ENCODE data around the gene GFOD2. TPM values are rescaled to one million over a fixed set of nuclear protein-coding genes. Genes with fewer than 3 reads are reported as not detected.

GFOD2 gene
- total and polyA plus RNA-seq, 2 of the 13 experiments (the other 11 are each of a cell fraction or from before 2014, with no cell fraction given) = 11.1 to 17.2 TPM

DNA sequence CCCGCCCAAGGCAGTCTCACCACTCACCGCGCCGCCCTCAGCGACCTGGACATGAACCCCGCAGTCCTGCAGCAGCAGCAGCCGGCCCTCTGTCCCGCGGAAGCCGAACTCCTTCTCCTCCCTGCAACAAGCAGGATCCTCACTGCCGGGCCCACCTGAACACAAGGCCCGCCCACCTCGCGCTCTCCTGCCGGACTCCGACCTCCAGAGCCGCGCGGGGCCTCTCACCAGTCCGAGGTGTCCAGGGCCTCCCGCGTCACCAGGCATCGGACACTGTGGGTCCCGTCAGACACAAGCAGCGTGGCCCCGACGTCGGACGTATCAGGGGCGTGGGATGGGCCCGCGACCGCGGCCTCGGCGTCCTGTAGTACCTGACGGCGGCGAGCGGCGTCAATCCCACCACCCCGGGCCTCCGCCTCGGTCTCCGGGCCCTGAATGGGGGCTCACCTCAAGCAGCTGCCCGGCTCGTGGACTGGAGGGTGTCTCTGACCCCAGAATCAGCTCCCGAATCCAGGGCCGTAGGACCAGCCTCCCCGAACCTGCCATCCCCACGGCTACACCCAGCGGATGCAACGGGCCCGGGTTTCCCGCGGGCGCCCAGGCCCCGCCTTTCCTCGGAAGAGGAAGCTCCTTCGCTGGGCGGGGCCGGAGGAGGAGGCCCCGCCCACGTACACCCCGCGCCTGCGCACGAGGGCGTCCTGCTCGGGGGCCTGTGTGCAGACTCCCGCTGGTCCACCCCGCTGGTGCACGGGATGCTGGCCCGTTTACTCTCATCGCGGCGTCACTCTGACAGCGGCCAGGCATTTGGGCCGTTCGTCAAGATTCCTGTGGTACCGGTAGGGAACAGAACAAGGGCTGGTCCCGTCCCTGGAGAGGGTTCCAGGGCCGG lies 59.2 kb downstream of the GFOD2 start, which contains the start of gene ACD (continued):
- no peak for TF ChIP-seq THYN1 (CRISPR knock-in tag; IDR thresholded peaks at IDR 0.05; ENCODE audit: borderline replicate concordance, low read depth)
- peak; percentile 53 for TF ChIP-seq ZNF768 (CRISPR knock-in tag; IDR thresholded peaks at IDR 0.05)
- TF ChIP-seq NFE2L2 (IDR thresholded peaks at IDR 0.05; ENCODE audit: low read length) = no peak
- TF ChIP-seq, protein P1, sequence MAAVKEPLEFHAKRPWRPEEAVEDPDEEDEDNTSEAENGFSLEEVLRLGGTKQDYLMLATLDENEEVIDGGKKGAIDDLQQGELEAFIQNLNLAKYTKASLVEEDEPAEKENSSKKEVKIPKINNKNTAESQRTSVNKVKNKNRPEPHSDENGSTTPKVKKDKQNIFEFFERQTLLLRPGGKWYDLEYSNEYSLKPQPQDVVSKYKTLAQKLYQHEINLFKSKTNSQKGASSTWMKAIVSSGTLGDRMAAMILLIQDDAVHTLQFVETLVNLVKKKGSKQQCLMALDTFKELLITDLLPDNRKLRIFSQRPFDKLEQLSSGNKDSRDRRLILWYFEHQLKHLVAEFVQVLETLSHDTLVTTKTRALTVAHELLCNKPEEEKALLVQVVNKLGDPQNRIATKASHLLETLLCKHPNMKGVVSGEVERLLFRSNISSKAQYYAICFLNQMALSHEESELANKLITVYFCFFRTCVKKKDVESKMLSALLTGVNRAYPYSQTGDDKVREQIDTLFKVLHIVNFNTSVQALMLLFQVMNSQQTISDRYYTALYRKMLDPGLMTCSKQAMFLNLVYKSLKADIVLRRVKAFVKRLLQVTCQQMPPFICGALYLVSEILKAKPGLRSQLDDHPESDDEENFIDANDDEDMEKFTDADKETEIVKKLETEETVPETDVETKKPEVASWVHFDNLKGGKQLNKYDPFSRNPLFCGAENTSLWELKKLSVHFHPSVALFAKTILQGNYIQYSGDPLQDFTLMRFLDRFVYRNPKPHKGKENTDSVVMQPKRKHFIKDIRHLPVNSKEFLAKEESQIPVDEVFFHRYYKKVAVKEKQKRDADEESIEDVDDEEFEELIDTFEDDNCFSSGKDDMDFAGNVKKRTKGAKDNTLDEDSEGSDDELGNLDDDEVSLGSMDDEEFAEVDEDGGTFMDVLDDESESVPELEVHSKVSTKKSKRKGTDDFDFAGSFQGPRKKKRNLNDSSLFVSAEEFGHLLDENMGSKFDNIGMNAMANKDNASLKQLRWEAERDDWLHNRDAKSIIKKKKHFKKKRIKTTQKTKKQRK (IDR thresholded peaks at IDR 0.05; ENCODE audit: low read length) = no peak
- TF ChIP-seq ZNF567 (CRISPR knock-in tag; IDR thresholded peaks at IDR 0.05; ENCODE audit: borderline replicate concordance) = peak; percentile 89
- TF ChIP-seq ZNF572 (CRISPR knock-in tag; IDR thresholded peaks at IDR 0.05) = peak; percentile 84
- TF ChIP-seq ZNF264 (CRISPR knock-in tag; IDR thresholded peaks at IDR 0.05) = peak; percentile 10; the same call in 1 of the 2 replicates
- TF ChIP-seq PAF1 (CRISPR knock-in tag; IDR thresholded peaks at IDR 0.05) = no peak
- TF ChIP-seq CAMTA2 (CRISPR knock-in tag; IDR thresholded peaks at IDR 0.05; ENCODE audit: borderline replicate concordance) = 0 out of 2 replicates have a peak, but pooled peaks have one; percentile 71
- no peak for TF ChIP-seq ZNF549 (CRISPR knock-in tag; IDR thresholded peaks at IDR 0.05)
- TF ChIP-seq, protein P2, sequence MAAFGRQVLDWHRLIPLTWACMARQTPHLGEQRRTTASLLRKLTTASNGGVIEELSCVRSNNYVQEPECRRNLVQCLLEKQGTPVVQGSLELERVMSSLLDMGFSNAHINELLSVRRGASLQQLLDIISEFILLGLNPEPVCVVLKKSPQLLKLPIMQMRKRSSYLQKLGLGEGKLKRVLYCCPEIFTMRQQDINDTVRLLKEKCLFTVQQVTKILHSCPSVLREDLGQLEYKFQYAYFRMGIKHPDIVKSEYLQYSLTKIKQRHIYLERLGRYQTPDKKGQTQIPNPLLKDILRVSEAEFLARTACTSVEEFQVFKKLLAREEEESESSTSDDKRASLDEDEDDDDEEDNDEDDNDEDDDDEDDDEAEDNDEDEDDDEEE (CRISPR knock-in tag; IDR thresholded peaks at IDR 0.05) = no peak
- TF ChIP-seq, protein P3, sequence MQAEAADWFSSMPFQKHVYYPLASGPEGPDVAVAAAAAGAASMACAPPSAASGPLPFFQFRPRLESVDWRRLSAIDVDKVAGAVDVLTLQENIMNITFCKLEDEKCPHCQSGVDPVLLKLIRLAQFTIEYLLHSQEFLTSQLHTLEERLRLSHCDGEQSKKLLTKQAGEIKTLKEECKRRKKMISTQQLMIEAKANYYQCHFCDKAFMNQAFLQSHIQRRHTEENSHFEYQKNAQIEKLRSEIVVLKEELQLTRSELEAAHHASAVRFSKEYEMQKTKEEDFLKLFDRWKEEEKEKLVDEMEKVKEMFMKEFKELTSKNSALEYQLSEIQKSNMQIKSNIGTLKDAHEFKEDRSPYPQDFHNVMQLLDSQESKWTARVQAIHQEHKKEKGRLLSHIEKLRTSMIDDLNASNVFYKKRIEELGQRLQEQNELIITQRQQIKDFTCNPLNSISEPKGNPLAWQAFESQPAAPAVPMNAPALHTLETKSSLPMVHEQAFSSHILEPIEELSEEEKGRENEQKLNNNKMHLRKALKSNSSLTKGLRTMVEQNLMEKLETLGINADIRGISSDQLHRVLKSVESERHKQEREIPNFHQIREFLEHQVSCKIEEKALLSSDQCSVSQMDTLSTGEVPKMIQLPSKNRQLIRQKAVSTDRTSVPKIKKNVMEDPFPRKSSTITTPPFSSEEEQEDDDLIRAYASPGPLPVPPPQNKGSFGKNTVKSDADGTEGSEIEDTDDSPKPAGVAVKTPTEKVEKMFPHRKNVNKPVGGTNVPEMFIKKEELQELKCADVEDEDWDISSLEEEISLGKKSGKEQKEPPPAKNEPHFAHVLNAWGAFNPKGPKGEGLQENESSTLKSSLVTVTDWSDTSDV (CRISPR knock-in tag; IDR thresholded peaks at IDR 0.05) = no peak
- TF ChIP-seq RFXAP (CRISPR knock-in tag; IDR thresholded peaks at IDR 0.05; ENCODE audit: borderline replicate concordance) = no peak; the same call in 1 of the 2 replicates
- 0 out of 2 replicates have a peak, but pooled peaks have one; percentile 76 for TF ChIP-seq ZNF570 (CRISPR knock-in tag; IDR thresholded peaks at IDR 0.05; ENCODE audit: borderline replicate concordance)
- TF ChIP-seq ZFYVE20 (CRISPR knock-in tag; IDR thresholded peaks at IDR 0.05; ENCODE audit: borderline replicate concordance, low read depth) = no peak
- no peak for TF ChIP-seq MED13 (CRISPR knock-in tag; IDR thresholded peaks at IDR 0.05)
- TF ChIP-seq MLLT10 (CRISPR knock-in tag; IDR thresholded peaks at IDR 0.05) = no peak
- TF ChIP-seq GABPB1 (CRISPR knock-in tag; IDR thresholded peaks at IDR 0.05) = peak; percentile 86
- TF ChIP-seq, protein P4, sequence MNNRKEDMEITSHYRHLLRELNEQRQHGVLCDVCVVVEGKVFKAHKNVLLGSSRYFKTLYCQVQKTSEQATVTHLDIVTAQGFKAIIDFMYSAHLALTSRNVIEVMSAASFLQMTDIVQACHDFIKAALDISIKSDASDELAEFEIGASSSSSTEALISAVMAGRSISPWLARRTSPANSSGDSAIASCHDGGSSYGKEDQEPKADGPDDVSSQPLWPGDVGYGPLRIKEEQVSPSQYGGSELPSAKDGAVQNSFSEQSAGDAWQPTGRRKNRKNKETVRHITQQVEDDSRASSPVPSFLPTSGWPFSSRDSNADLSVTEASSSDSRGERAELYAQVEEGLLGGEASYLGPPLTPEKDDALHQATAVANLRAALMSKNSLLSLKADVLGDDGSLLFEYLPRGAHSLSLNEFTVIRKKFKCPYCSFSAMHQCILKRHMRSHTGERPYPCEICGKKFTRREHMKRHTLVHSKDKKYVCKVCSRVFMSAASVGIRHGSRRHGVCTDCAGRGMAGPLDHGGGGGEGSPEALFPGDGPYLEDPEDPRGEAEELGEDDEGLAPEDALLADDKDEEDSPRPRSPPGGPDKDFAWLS (CRISPR knock-in tag; IDR thresholded peaks at IDR 0.05; ENCODE audit: borderline replicate concordance) = peak; percentile 95; the same call in 1 of the 2 replicates
- no peak for TF ChIP-seq ZC3H4 (CRISPR knock-in tag; IDR thresholded peaks at IDR 0.05; ENCODE audit: borderline replicate concordance)
- peak; percentile 54 for TF ChIP-seq NCOA2 (CRISPR knock-in tag; IDR thresholded peaks at IDR 0.05)
